ENCODE measurements around the gene SPACA7.

SPACA7 gene

DNA sequence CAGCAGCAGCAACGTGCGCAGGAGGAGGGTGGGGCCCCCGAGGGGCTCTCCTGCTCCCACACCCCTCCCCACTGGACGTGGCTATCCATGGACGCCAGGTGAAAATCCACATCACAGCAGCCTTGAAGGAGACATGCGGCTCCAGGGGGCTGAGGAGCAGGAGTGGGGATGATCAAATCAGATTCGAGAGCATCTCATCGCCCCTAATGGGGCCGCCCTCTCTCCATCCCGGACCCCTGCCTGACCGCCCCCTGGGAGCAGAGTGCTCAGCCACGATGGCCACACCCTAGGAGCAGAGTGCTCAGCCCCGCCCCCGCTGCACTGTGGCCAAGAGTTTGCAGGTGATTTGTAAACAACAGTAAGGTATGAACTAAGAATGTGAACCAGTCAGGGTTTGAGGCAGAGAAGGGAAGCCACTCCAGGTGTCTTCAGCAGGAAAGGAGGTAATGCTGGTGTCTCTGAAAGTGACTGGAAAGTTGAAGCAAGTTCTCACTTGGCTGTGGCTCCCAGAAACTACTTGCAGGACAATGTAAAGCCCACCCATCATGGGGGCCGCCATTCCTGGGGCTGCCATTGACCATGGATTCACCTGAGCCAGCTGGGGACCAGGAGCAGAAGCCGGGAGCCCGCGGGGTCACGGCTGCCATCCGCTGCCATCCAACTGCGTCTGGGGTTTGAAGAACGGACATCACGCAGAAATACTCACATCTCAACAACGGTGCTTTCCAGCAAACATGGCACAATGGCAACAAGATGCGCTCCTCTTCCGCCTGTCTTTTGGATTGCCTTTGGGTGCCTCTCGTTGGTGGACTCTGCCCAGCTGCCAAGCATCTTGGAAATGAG lies 71.8 kb downstream of the SPACA7 start:
- H3K27me3 ChIP-seq (ENCODE audit: insufficient read depth, poor library complexity, severe bottlenecking) = peaks cover 13% of the 10 kb centered on the region
- DNase-seq (ENCODE audit: low read depth in 1 of 2, low spot score in 1 of 2) = no peak
- no peak overlapping the region for H3K27ac ChIP-seq (replicated peaks)
- H3K4me3 ChIP-seq (replicated peaks; ENCODE audit: insufficient read depth, low read length) = no peak overlapping the region
- TF ChIP-seq, protein P1, sequence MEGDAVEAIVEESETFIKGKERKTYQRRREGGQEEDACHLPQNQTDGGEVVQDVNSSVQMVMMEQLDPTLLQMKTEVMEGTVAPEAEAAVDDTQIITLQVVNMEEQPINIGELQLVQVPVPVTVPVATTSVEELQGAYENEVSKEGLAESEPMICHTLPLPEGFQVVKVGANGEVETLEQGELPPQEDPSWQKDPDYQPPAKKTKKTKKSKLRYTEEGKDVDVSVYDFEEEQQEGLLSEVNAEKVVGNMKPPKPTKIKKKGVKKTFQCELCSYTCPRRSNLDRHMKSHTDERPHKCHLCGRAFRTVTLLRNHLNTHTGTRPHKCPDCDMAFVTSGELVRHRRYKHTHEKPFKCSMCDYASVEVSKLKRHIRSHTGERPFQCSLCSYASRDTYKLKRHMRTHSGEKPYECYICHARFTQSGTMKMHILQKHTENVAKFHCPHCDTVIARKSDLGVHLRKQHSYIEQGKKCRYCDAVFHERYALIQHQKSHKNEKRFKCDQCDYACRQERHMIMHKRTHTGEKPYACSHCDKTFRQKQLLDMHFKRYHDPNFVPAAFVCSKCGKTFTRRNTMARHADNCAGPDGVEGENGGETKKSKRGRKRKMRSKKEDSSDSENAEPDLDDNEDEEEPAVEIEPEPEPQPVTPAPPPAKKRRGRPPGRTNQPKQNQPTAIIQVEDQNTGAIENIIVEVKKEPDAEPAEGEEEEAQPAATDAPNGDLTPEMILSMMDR (IDR thresholded peaks at IDR 0.05; ENCODE audit: insufficient read depth, low read length) = no peak

DNA sequence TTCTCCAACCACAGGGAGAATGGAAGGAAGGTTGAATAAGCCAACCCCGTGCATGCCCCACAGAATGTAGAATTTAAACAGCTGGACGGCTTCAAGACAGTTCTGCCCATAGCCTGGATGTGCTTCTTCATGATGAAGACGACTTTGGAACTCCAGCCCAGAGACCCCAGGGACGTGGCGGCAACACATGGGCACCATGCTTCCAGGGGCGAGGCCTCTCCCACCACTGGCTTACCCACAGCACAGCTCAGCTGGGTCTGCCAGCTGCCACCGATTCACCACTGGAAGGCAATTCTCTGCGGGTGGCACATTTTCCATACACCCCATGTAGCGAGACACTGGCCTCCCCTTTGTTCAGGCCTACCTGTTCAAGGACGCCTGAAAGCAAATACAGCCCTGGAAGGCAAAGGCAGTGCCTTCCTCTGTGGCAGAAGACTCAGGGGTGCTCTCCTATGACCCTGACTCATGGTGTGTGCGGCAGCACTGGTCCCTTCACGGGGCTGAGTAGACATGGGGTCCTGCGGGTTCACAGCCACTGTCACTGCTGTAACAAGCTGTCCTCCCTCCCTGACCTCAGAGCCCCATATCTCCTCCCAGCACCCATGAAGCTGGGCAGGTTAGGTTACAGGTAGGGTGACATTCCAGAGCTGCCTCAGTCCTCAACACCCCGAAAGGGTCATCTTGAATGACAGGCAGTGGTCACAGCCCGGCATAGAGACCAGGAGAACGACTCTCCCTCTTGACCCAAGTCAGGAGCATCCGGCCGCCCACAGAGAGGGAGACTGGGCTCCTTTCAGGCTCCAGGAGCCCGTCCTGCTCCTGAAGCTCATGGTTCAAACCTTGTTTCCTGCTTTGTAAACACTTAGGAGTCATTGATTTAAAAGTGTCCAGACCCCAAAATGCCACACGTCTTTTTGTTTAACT lies 72.7 kb downstream of the SPACA7 start:
- Histone ChIP-seq H3K4me3 (replicated peaks; ENCODE audit: insufficient read depth, low read length) (no peak overlapping the region), H3K27ac (replicated peaks) (no peak overlapping the region), H3K27me3 (ENCODE audit: insufficient read depth, poor library complexity, severe bottlenecking) (peaks cover 8% of the 10 kb centered on the region)
- TF ChIP-seq, protein P1 (IDR thresholded peaks at IDR 0.05; ENCODE audit: insufficient read depth, low read length) = no peak
- TF ChIP-seq, protein P2, sequence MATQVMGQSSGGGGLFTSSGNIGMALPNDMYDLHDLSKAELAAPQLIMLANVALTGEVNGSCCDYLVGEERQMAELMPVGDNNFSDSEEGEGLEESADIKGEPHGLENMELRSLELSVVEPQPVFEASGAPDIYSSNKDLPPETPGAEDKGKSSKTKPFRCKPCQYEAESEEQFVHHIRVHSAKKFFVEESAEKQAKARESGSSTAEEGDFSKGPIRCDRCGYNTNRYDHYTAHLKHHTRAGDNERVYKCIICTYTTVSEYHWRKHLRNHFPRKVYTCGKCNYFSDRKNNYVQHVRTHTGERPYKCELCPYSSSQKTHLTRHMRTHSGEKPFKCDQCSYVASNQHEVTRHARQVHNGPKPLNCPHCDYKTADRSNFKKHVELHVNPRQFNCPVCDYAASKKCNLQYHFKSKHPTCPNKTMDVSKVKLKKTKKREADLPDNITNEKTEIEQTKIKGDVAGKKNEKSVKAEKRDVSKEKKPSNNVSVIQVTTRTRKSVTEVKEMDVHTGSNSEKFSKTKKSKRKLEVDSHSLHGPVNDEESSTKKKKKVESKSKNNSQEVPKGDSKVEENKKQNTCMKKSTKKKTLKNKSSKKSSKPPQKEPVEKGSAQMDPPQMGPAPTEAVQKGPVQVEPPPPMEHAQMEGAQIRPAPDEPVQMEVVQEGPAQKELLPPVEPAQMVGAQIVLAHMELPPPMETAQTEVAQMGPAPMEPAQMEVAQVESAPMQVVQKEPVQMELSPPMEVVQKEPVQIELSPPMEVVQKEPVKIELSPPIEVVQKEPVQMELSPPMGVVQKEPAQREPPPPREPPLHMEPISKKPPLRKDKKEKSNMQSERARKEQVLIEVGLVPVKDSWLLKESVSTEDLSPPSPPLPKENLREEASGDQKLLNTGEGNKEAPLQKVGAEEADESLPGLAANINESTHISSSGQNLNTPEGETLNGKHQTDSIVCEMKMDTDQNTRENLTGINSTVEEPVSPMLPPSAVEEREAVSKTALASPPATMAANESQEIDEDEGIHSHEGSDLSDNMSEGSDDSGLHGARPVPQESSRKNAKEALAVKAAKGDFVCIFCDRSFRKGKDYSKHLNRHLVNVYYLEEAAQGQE (IDR thresholded peaks at IDR 0.05; ENCODE audit: insufficient replicate concordance, low read depth) = no peak
- no peak for TF ChIP-seq GABPA (IDR thresholded peaks at IDR 0.05; ENCODE audit: low read depth)
- no peak for TF ChIP-seq SPI1 (IDR thresholded peaks at IDR 0.05; ENCODE audit: borderline replicate concordance, low read depth)
- TF ChIP-seq POLR2AphosphoS5 (IDR thresholded peaks at IDR 0.05; ENCODE audit: low read depth) = no peak
- DNase-seq (ENCODE audit: low read depth in 1 of 2, low spot score in 1 of 2) = no peak

DNA sequence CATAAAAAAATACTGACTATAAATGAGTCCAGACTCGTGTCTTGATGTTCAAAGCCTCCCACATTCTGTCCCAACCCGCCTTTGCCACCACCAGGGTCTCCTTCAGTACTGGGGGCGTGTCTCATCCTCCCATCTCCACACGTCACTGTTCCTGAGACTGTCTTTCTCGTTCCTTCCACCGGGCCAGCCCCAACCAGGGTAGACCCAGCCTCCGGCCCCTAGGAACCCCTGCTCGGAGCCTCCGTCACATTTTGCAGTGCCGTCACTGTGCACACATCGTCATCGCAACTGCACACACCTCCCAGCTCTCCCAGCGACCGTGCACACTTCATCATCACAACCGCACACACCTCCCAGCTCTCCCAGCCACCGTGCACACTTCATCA lies 73.4 kb downstream of the SPACA7 start:
- H3K27me3 ChIP-seq (ENCODE audit: insufficient read depth, poor library complexity, severe bottlenecking) = peaks cover 8% of the 10 kb centered on the region
- no peak for DNase-seq (ENCODE audit: low read depth in 1 of 2, low spot score in 1 of 2)
- TF ChIP-seq SPI1 (IDR thresholded peaks at IDR 0.05; ENCODE audit: borderline replicate concordance, low read depth) (no peak), POLR2AphosphoS5 (IDR thresholded peaks at IDR 0.05; ENCODE audit: low read depth) (no peak), GABPA (IDR thresholded peaks at IDR 0.05; ENCODE audit: low read depth) (no peak)
- TF ChIP-seq, protein P1 (IDR thresholded peaks at IDR 0.05; ENCODE audit: insufficient read depth, low read length) = no peak
- TF ChIP-seq, protein P2 (IDR thresholded peaks at IDR 0.05; ENCODE audit: insufficient replicate concordance, low read depth) = no peak
- no peak overlapping the region for H3K27ac ChIP-seq (replicated peaks)
- H3K4me3 ChIP-seq (replicated peaks; ENCODE audit: insufficient read depth, low read length) = no peak overlapping the region

Data from HL-60 (cell line).